ENCODE results near the gene FSTL4. TPM values are rescaled to one million over a fixed set of nuclear protein-coding genes. Genes with fewer than 3 reads are reported as not detected.

FSTL4 gene
- polyA plus RNA-seq, 6 donors from 2014 or later = 0.22 to 0.78 (median 0.48) TPM; not detected in 1

GRCh38 chr5:133409210-133409674 is 203.1 kb downstream of the FSTL4 start:
- Mint-ChIP-seq H3K27ac (no peak overlapping the region), H3K4me1 (no peaks in the 10 kb centered on the region), H3K4me3 (no peak overlapping the region), H3K27me3 (peaks cover 4 to 28% (median 24%) of the 10 kb centered on the region in 3 donors), H3K36me3 (no peaks in the 10 kb centered on the region), H3K9me3 (no peaks in the 10 kb centered on the region)
- DNase-seq = no peak
- no peak for ATAC-seq (ENCODE audit: low read depth in 2 of 2)

- H3K4me3 Mint-ChIP-seq = no peak overlapping the region
- H3K9me3 Mint-ChIP-seq = no peaks in the 10 kb centered on the region
- DNase-seq = no peak
- no peaks in the 10 kb centered on the region for H3K4me1 Mint-ChIP-seq
- H3K36me3 Mint-ChIP-seq = no peaks in the 10 kb centered on the region
- peaks cover 4 to 21% (median 15%) of the 10 kb centered on the region in 3 donors for H3K27me3 Mint-ChIP-seq
- no peak overlapping the region for H3K27ac Mint-ChIP-seq
- ATAC-seq (ENCODE audit: low read depth in 2 of 2) = no peak
Measured at GRCh38 chr5:133408322-133408721, 204.0 kb downstream of the FSTL4 start.

GRCh38 chr5:133406977-133407632 is 205.2 kb downstream of the FSTL4 start:
- ATAC-seq (ENCODE audit: low read depth in 2 of 2) = no peak
- no peaks in the 10 kb centered on the region for H3K36me3 Mint-ChIP-seq
- H3K4me1 Mint-ChIP-seq = no peaks in the 10 kb centered on the region
- no peaks in the 10 kb centered on the region for H3K9me3 Mint-ChIP-seq
- H3K27me3 Mint-ChIP-seq = peaks cover 4 to 9% (median 6%) of the 10 kb centered on the region in 3 donors
- no peak overlapping the region for H3K4me3 Mint-ChIP-seq
- H3K27ac Mint-ChIP-seq = peak overlapping the region in 1 of 6 donors; percentile 41
- DNase-seq = no peak

GRCh38 chr5:133406208-133406976 is 205.9 kb downstream of the FSTL4 start:
- Mint-ChIP-seq H3K4me3 (no peak overlapping the region), H3K27me3 (peaks cover 4 to 10% (median 9%) of the 10 kb centered on the region in 3 donors), H3K27ac (peak overlapping the region in 1 of 6 donors; percentile 41), H3K36me3 (no peaks in the 10 kb centered on the region), H3K4me1 (peaks cover 0 to 4% (median 4%) of the 10 kb centered on the region in 3 donors), H3K9me3 (no peaks in the 10 kb centered on the region)
- DNase-seq (no peak), ATAC-seq (ENCODE audit: low read depth in 2 of 2) (no peak)

GRCh38 chr5:133405275-133406034 is 206.9 kb downstream of the FSTL4 start:
- H3K4me3 Mint-ChIP-seq = peak overlapping the region in 1 of 8 donors; percentile 15
- ATAC-seq (ENCODE audit: low read depth in 2 of 2) (no peak), DNase-seq (no peak)
- H3K27me3 Mint-ChIP-seq = peaks cover 4 to 6% (median 5%) of the 10 kb centered on the region in 3 donors
- peaks cover under 1 to 6% (median 5%) of the 10 kb centered on the region in 3 donors for H3K4me1 Mint-ChIP-seq
- no peaks in the 10 kb centered on the region for H3K9me3 Mint-ChIP-seq
- peak overlapping the region in 1 of 6 donors; percentile 75 for H3K27ac Mint-ChIP-seq
- H3K36me3 Mint-ChIP-seq = no peaks in the 10 kb centered on the region

GRCh38 chr5:133404724-133405123 is 207.6 kb downstream of the FSTL4 start:
- peaks cover 8% of the 10 kb centered on the region in 3 donors for H3K4me1 Mint-ChIP-seq
- ATAC-seq (ENCODE audit: low read depth in 2 of 2) = no peak
- no peak overlapping the region for H3K27ac Mint-ChIP-seq
- peaks cover 0 to 5% (median 0%) of the 10 kb centered on the region in 3 donors for H3K27me3 Mint-ChIP-seq
- H3K36me3 Mint-ChIP-seq = no peaks in the 10 kb centered on the region
- no peaks in the 10 kb centered on the region for H3K9me3 Mint-ChIP-seq
- no peak overlapping the region for H3K4me3 Mint-ChIP-seq
- DNase-seq = no peak

GRCh38 chr5:133403741-133404364 is 208.5 kb downstream of the FSTL4 start:
- H3K9me3 Mint-ChIP-seq = no peaks in the 10 kb centered on the region
- H3K4me3 Mint-ChIP-seq = no peak overlapping the region
- peak overlapping the region in 1 of 6 donors; percentile 73 for H3K27ac Mint-ChIP-seq
- H3K4me1 Mint-ChIP-seq = peaks cover 13 to 16% (median 16%) of the 10 kb centered on the region in 3 donors
- no peaks in the 10 kb centered on the region for H3K36me3 Mint-ChIP-seq
- DNase-seq (no peak), ATAC-seq (ENCODE audit: low read depth in 2 of 2) (no peak)
- peaks cover 0 to 5% (median 0%) of the 10 kb centered on the region in 3 donors for H3K27me3 Mint-ChIP-seq

- Mint-ChIP-seq H3K36me3 (no peaks in the 10 kb centered on the region), H3K9me3 (no peaks in the 10 kb centered on the region), H3K27ac (no peak overlapping the region), H3K27me3 (peaks cover 0 to 5% (median 0%) of the 10 kb centered on the region in 3 donors), H3K4me3 (no peak overlapping the region), H3K4me1 (peaks cover 24 to 27% (median 27%) of the 10 kb centered on the region in 3 donors)
- DNase-seq (no peak), ATAC-seq (ENCODE audit: low read depth in 2 of 2) (no peak)
Measured at GRCh38 chr5:133402775-133403174, 209.6 kb downstream of the FSTL4 start.

GRCh38 chr5:133401731-133402347 is 210.5 kb downstream of the FSTL4 start:
- DNase-seq (no peak), ATAC-seq (ENCODE audit: low read depth in 2 of 2) (no peak)
- Mint-ChIP-seq H3K27ac (peak overlapping the region in 3 of 6 donors; percentile 2 to 63 (median 53)), H3K36me3 (no peaks in the 10 kb centered on the region), H3K4me3 (no peak overlapping the region), H3K4me1 (peaks cover 30 to 36% (median 36%) of the 10 kb centered on the region in 3 donors), H3K27me3 (peaks cover 0 to 5% (median 0%) of the 10 kb centered on the region in 3 donors), H3K9me3 (no peaks in the 10 kb centered on the region)

- no peak for ATAC-seq (ENCODE audit: low read depth in 2 of 2)
- Mint-ChIP-seq H3K27ac (no peak overlapping the region), H3K9me3 (no peaks in the 10 kb centered on the region)
Measured at GRCh38 chr5:133400831-133401351, 211.4 kb downstream of the FSTL4 start.

GRCh38 chr5:133400120-133400519 is 212.2 kb downstream of the FSTL4 start:
- Mint-ChIP-seq H3K4me1 (peaks cover 42 to 54% (median 51%) of the 10 kb centered on the region in 3 donors), H3K27me3 (peaks cover 0 to 5% (median 0%) of the 10 kb centered on the region in 3 donors), H3K4me3 (peak overlapping the region in 1 of 8 donors; percentile 29), H3K36me3 (no peaks in the 10 kb centered on the region), H3K27ac (peak overlapping the region in 2 of 6 donors; percentile 42 to 78), H3K9me3 (peaks cover 0 to 6% (median 0%) of the 10 kb centered on the region in 7 donors)
- DNase-seq (no peak), ATAC-seq (ENCODE audit: low read depth in 2 of 2) (no peak)

More at GRCh38 chr5:133400831-133401351, 211.4 kb downstream of the FSTL4 start:
- Mint-ChIP-seq H3K27me3 (peaks cover 0 to 5% (median 0%) of the 10 kb centered on the region in 3 donors), H3K36me3 (no peaks in the 10 kb centered on the region), H3K4me3 (no peak overlapping the region), H3K4me1 (peaks cover 37 to 46% (median 44%) of the 10 kb centered on the region in 3 donors)
- no peak for DNase-seq

GRCh38 chr5:133399247-133399891 is 213.0 kb downstream of the FSTL4 start:
- H3K36me3 Mint-ChIP-seq = no peaks in the 10 kb centered on the region
- peaks cover 0 to 6% (median 0%) of the 10 kb centered on the region in 7 donors for H3K9me3 Mint-ChIP-seq
- H3K27ac Mint-ChIP-seq = peak overlapping the region in 3 of 6 donors; percentile 35 to 87 (median 70)
- H3K4me1 Mint-ChIP-seq = peaks cover 42 to 54% (median 51%) of the 10 kb centered on the region in 3 donors
- DNase-seq (no peak), ATAC-seq (ENCODE audit: low read depth in 2 of 2) (no peak)
- peak overlapping the region in 3 of 8 donors; percentile 9 to 26 (median 17) for H3K4me3 Mint-ChIP-seq
- peaks cover 0 to 5% (median 0%) of the 10 kb centered on the region in 3 donors for H3K27me3 Mint-ChIP-seq

All from naive B cell (primary cell).